Breast epithelium (tissue), 4 donors: ENCODE data around the gene MERTK. TPM values are rescaled to one million over a fixed set of nuclear protein-coding genes. Genes with fewer than 3 reads are reported as not detected.
"Not testable (repeated sequence)": the region's sequence is repeated elsewhere in the genome, so short reads cannot be mapped to it uniquely, and the experiment has no call there.

ENCODE experiments used
- DNase-seq, 2 donors: peaks; one replicate each; pipeline ENCODE4 v3.0.0-alpha.2; 2019; ENCODE audit warnings: low spot score in 2 of 2
- H3K27ac ChIP-seq, 2 donors: fragments of 200-600 bp; sonication (generic) in 1 of 2; one replicate each; pipeline ENCODE4 v1.5.1; 2016 to 2019; ENCODE audit warnings: mild to moderate bottlenecking in 1 of 2
- H3K27me3 ChIP-seq, 2 donors: fragments of 200-600 bp; sonication (generic) in 1 of 2; one replicate each; pipeline versions ENCODE4 v1.5.1 to v1.6.0; 2017 to 2019; ENCODE audit warnings: control low read depth in 1 of 2, mild to moderate bottlenecking in 1 of 2
- H3K36me3 ChIP-seq: fragments of 200-600 bp; one replicate; pipeline ENCODE4 v1.5.1; 2019
- H3K4me1 ChIP-seq, 2 donors: fragments of 200-600 bp; sonication (generic); one replicate each; pipeline ENCODE4 v1.5.1; 2016 to 2019; ENCODE audit warnings: control low read depth in 1 of 2
- H3K4me3 ChIP-seq, 3 donors: fragments of 200-600 bp; sonication (generic); 1 replicate in 2 of 3; 2 replicates in 1 of 3; pipeline ENCODE4 v1.5.1; 2016 to 2019; ENCODE audit warnings: mild to moderate bottlenecking in 3 of 3, moderate library complexity in 2 of 3
- H3K9me3 ChIP-seq, 2 donors: fragments of 200-600 bp; sonication (generic) in 1 of 2; one replicate each; pipeline ENCODE4 v1.5.1; 2016 to 2019; ENCODE audit warnings: control low read depth in 1 of 2
- CTCF ChIP-seq, 3 donors: fragments of 450-650 bp; IDR thresholded peaks; one replicate each; pipeline ENCODE4 v1.5.1; 2016 to 2017; ENCODE audit warnings: antibody characterized with exemption in 3 of 3, mild to moderate bottlenecking in 3 of 3, moderate library complexity in 3 of 3
- POLR2A ChIP-seq: fragments of 450-650 bp; IDR thresholded peaks from one replicate; pipeline ENCODE4 v1.6.1; 2016; ENCODE audit warnings: antibody characterized with exemption, mild to moderate bottlenecking, moderate library complexity
- POLR2AphosphoS5 ChIP-seq, 3 donors: sonication (generic); formaldehyde crosslinking; IDR thresholded peaks; one replicate each; pipeline ENCODE4 v1.6.1; 2017; ENCODE audit warnings: antibody characterized with exemption in 3 of 3
- intact Hi-C: fragments of 100-400 bp; cut with DNase I; formaldehyde crosslinking; loops from one replicate; pipeline ENCODE4 v1.15.1; 2023; ENCODE audit warnings: low total_unique reads
- total RNA-seq, 3 donors: library from RNA; depleted of rRNA; stranded (reverse); fragments of >200 nt; gene quantifications; one replicate each; pipeline ENCODE4 v1.1.0, GENCODE V29; 2016

MERTK gene
- total RNA-seq, 3 donors from 2014 or later, result 21.0 to 84.3 (median 36.3) TPM

- no peak for DNase-seq
- no peak overlapping the region for H3K27ac ChIP-seq
Measured at GRCh38 chr2:112033600-112033999, 135.2 kb downstream of the MERTK start.

GRCh38 chr2:112034924-112035323, 136.5 kb downstream of the MERTK start:
- intact Hi-C loops, result loop anchor here (5.0 kb wide), 1 partner anchor 143 kb away; no protein-coding TSS in a partner anchor
- Histone ChIP-seq H3K4me1 (peaks cover 4 to 8% of the 10 kb centered on the region in 2 donors), H3K27me3 (no peaks in the 10 kb centered on the region), H3K27ac (no peak overlapping the region), H3K4me3 (no peak overlapping the region), H3K36me3 (no peaks in the 10 kb centered on the region), H3K9me3 (no peaks in the 10 kb centered on the region)
- TF ChIP-seq POLR2A (no peak), CTCF (IDR thresholded peaks at IDR 0.05) (no peak), POLR2AphosphoS5 (IDR thresholded peaks at IDR 0.05) (no peak)
- no peak for DNase-seq

More at GRCh38 chr2:112033600-112033999, 135.2 kb downstream of the MERTK start:
- Histone ChIP-seq H3K27me3 (no peaks in the 10 kb centered on the region), H3K9me3 (no peaks in the 10 kb centered on the region), H3K4me1 (peaks cover 4 to 8% of the 10 kb centered on the region in 2 donors), H3K4me3 (no peak overlapping the region), H3K36me3 (no peaks in the 10 kb centered on the region)
- TF ChIP-seq POLR2A, result no peak
- TF ChIP-seq POLR2AphosphoS5 (IDR thresholded peaks at IDR 0.05), result peak in 1 of 3 donors; percentile 13
- intact Hi-C loops, result no loop called here

GRCh38 chr2:112035786-112036185, 137.4 kb downstream of the MERTK start:
- H3K27me3 ChIP-seq, result no peaks in the 10 kb centered on the region
- no peaks in the 10 kb centered on the region for H3K36me3 ChIP-seq
- no peak for DNase-seq
- H3K4me1 ChIP-seq, result peaks cover 4 to 8% of the 10 kb centered on the region in 2 donors
- intact Hi-C loops, result loop anchor here (5.0 kb wide), 1 partner anchor 143 kb away; no protein-coding TSS in a partner anchor
- TF ChIP-seq POLR2AphosphoS5 (IDR thresholded peaks at IDR 0.05) (no peak), CTCF (IDR thresholded peaks at IDR 0.05) (no peak), POLR2A (no peak)
- no peak overlapping the region for H3K27ac ChIP-seq
- H3K4me3 ChIP-seq, result no peak overlapping the region
- H3K9me3 ChIP-seq, result no peaks in the 10 kb centered on the region

GRCh38 chr2:112039556-112039955, 141.1 kb downstream of the MERTK start:
- not testable (repeated sequence) for DNase-seq, H3K4me1 ChIP-seq, H3K4me3 ChIP-seq, H3K36me3 ChIP-seq, H3K27me3 ChIP-seq, H3K27ac ChIP-seq, H3K9me3 ChIP-seq
- intact Hi-C loops, result loop anchor here (5.0 kb wide), 1 partner anchor 147 kb away; no protein-coding TSS in a partner anchor

GRCh38 chr2:112040066-112040465, 141.7 kb downstream of the MERTK start:
- H3K36me3 ChIP-seq, H3K4me3 ChIP-seq, H3K4me1 ChIP-seq, H3K9me3 ChIP-seq, H3K27ac ChIP-seq, intact Hi-C loops, H3K27me3 ChIP-seq, DNase-seq: not testable (repeated sequence)

- H3K27me3 ChIP-seq, H3K4me3 ChIP-seq, intact Hi-C loops, H3K9me3 ChIP-seq, H3K27ac ChIP-seq, DNase-seq, H3K4me1 ChIP-seq, H3K36me3 ChIP-seq: not testable (repeated sequence)
Measured at GRCh38 chr2:112041460-112041859, 143.1 kb downstream of the MERTK start.

- intact Hi-C loops, result no loop called here
- no peaks in the 10 kb centered on the region for H3K36me3 ChIP-seq
- H3K27me3 ChIP-seq, result no peaks in the 10 kb centered on the region
- peaks cover 0 to 7% of the 10 kb centered on the region in 2 donors for H3K9me3 ChIP-seq
- H3K4me1 ChIP-seq, result no peaks in the 10 kb centered on the region
- H3K4me3 ChIP-seq, result no peak overlapping the region
- H3K27ac ChIP-seq, result no peak overlapping the region
- no peak for DNase-seq
- TF ChIP-seq POLR2A (no peak), POLR2AphosphoS5 (IDR thresholded peaks at IDR 0.05) (no peak), CTCF (IDR thresholded peaks at IDR 0.05) (no peak)
Measured at GRCh38 chr2:112045446-112046014, 147.1 kb downstream of the MERTK start.
